WTC11 (cell line): Measurements from ENCODE around the gene GALR2. TPM values are rescaled to one million over a fixed set of nuclear protein-coding genes. Genes with fewer than 3 reads are reported as not detected.

Experiments used
- ATAC-seq: fragments of 200-7000 bp; cut with Tn5 transposase; 2 replicates; pipeline ENCODE4 v1.10.0; 2021; ENCODE audit warnings: mild to moderate bottlenecking, moderate library complexity
- CTCF ChIA-PET: fragments of 300-600 bp; sonication (Branson Sonifier 250); formaldehyde crosslinking; loops from one replicate; lab custom pipeline; 2021; ENCODE audit warnings: antibody characterized with exemption; lab: Charles Lee
- POLR2A ChIA-PET: fragments of 350-600 bp; sonication (Branson Sonifier 250); formaldehyde crosslinking; loops from one replicate; lab custom pipeline; 2021; ENCODE audit warnings: antibody characterized with exemption; lab: Charles Lee
- DNase-seq: peaks from one replicate; pipeline ENCODE4 v3.0.0; 2021; ENCODE audit warnings: low spot score
- H3K27ac Mint-ChIP-seq: 2 replicates; pipeline ENCODE4 v1.8.0; 2021; ENCODE audit warnings: mixed read lengths
- H3K27me3 Mint-ChIP-seq: 2 replicates; pipeline ENCODE4 v1.8.0; 2021; ENCODE audit warnings: low read depth, mild to moderate bottlenecking, moderate library complexity, mixed read lengths
- H3K36me3 Mint-ChIP-seq: 2 replicates; pipeline ENCODE4 v1.8.0; 2021; ENCODE audit warnings: mixed read lengths
- H3K4me1 Mint-ChIP-seq: 2 replicates; pipeline ENCODE4 v1.8.0; 2022; ENCODE audit warnings: mixed read lengths
- H3K4me3 Mint-ChIP-seq: 2 replicates; pipeline ENCODE4 v1.8.0; 2021; ENCODE audit warnings: mild to moderate bottlenecking, moderate library complexity, mixed read lengths
- H3K9me3 Mint-ChIP-seq: 2 replicates; pipeline ENCODE4 v1.8.0; 2021; ENCODE audit warnings: mixed read lengths
- ATF1 ChIP-seq: sonication (generic); formaldehyde crosslinking; IDR thresholded peaks from 2 replicates; pipeline ENCODE4 v1.8.1; 2023; ENCODE audit warnings: mild to moderate bottlenecking, moderate library complexity, missing genetic modification reagents
- ATF3 ChIP-seq: sonication (generic); formaldehyde crosslinking; conservative IDR thresholded peaks from 2 replicates; pipeline ENCODE4 v1.8.1; 2022; ENCODE audit warnings: mild to moderate bottlenecking, missing genetic modification reagents
- E2F4 ChIP-seq: sonication (generic); formaldehyde crosslinking; IDR thresholded peaks from 2 replicates; pipeline ENCODE4 v1.8.1; 2022; ENCODE audit warnings: low read depth, mild to moderate bottlenecking, moderate library complexity, missing genetic modification reagents, borderline replicate concordance
- FOXP4 ChIP-seq: sonication (generic); formaldehyde crosslinking; IDR thresholded peaks from 2 replicates; pipeline ENCODE4 v1.8.0; 2022; ENCODE audit warnings: mild to moderate bottlenecking, missing genetic modification reagents
- MAX ChIP-seq: sonication (generic); formaldehyde crosslinking; IDR thresholded peaks from 2 replicates; pipeline ENCODE4 v1.8.0; 2022; ENCODE audit warnings: mild to moderate bottlenecking, missing genetic modification reagents
- NFYB ChIP-seq: sonication (generic); formaldehyde crosslinking; conservative IDR thresholded peaks from 2 replicates; pipeline ENCODE4 v1.8.0; 2022; ENCODE audit warnings: low read depth, missing genetic modification reagents
- PREB ChIP-seq: sonication (generic); formaldehyde crosslinking; IDR thresholded peaks from 2 replicates; pipeline ENCODE4 v1.8.1; 2022; ENCODE audit warnings: mild to moderate bottlenecking, missing genetic modification reagents, moderate library complexity, borderline replicate concordance
- SOX15 ChIP-seq: fragments of 250-450 bp; sonication (Bioruptor Pico); IDR thresholded peaks from 2 replicates; pipeline ENCODE4 v1.9.0; 2021; ENCODE audit warnings: mild to moderate bottlenecking
- TEAD1 ChIP-seq: sonication (generic); formaldehyde crosslinking; IDR thresholded peaks from 2 replicates; pipeline ENCODE4 v1.8.0; 2022; ENCODE audit warnings: mild to moderate bottlenecking, missing genetic modification reagents
- ZBTB43 ChIP-seq: sonication (generic); formaldehyde crosslinking; IDR thresholded peaks from 2 replicates; pipeline ENCODE4 v1.8.1; 2023; ENCODE audit warnings: mild to moderate bottlenecking, missing genetic modification reagents
- ZNF532 ChIP-seq: fragments of 250-450 bp; sonication (Bioruptor Pico); IDR thresholded peaks from 2 replicates; pipeline ENCODE4 v1.9.0; 2021; ENCODE audit warnings: mild to moderate bottlenecking, borderline replicate concordance
- total RNA-seq: library from RNA; stranded (reverse); gene quantifications from 3 replicates; pipeline ENCODE4 v1.2.3, GENCODE V29; 2021

The GALR2 gene
- total RNA-seq, 1 experiment from 2014 or later, result 2.9 TPM

- peak; percentile 38; the same call in 1 of the 2 replicates for TF ChIP-seq MAX
- TF ChIP-seq E2F4 (CRISPR knock-in tag), result no peak
- TF ChIP-seq ZNF532 (CRISPR knock-in tag), result no peak
- TF ChIP-seq PREB, result no peak
- TF ChIP-seq TEAD1 (CRISPR knock-in tag), result peak; percentile 73
- TF ChIP-seq ATF1 (CRISPR knock-in tag), result no peak
Measured at GRCh38 chr17:76075364-76076145, 974 bp downstream of the GALR2 start (continued).

- no peak overlapping the region for H3K27ac Mint-ChIP-seq
- ChIA-PET CTCF (interaction anchor here (0.6 to 4.9 kb wide), 16 partner anchors 12 to 311 kb away, joined by 3 to 43 read pairs (median 5); partner anchors contain the start of genes MRPL38 and UBALD2), POLR2A (interaction anchor here (1.3 kb wide), 1 partner anchor 26 kb away, joined by 3 read pairs; no protein-coding TSS in a partner anchor)
- H3K36me3 Mint-ChIP-seq, result no peaks in the 10 kb centered on the region
- TF ChIP-seq NFYB, result peak; percentile 26
- peak; percentile 44; the same call in 1 of the 2 replicates for TF ChIP-seq ZBTB43 (CRISPR knock-in tag)
- no peak for TF ChIP-seq SOX15 (CRISPR knock-in tag)
- TF ChIP-seq ATF3, result 0 out of 2 replicates have a peak, but pooled peaks have one; percentile 53
- TF ChIP-seq FOXP4 (CRISPR knock-in tag), result no peak
- H3K4me1 Mint-ChIP-seq, result peaks cover 56% of the 10 kb centered on the region
- H3K27me3 Mint-ChIP-seq, result peaks cover 64% of the 10 kb centered on the region
- DNase-seq, result peak; percentile 38
- peak overlapping the region; percentile 86 for H3K4me3 Mint-ChIP-seq
- no peak for ATAC-seq
- no peaks in the 10 kb centered on the region for H3K9me3 Mint-ChIP-seq
Measured at GRCh38 chr17:76076146-76076764, 1.7 kb downstream of the GALR2 start.
